DND-41 (cell line): ENCODE data around the gene BEND5.

Experiments used
- ATAC-seq: fragments of 200-7000 bp; cut with Tn5 transposase; 3 replicates; pipeline ENCODE4 v1.9.1; 2021; ENCODE audit warnings: low read depth; ENCODE audit not compliant: insufficient read depth
- DNase-seq: peaks from one replicate; pipeline ENCODE4 v3.0.0-alpha.2; 2020
- H2AFZ ChIP-seq: 2 replicates; pipeline ENCODE4 v1.6.0; 2012; ENCODE audit warnings: low read depth, low read length
- H3K27ac ChIP-seq: 2 replicates; pipeline ENCODE4 v1.5.1; 2012; ENCODE audit warnings: low read length, inconsistent platforms
- H3K27me3 ChIP-seq: fragments of 200-600 bp; sonication (generic); 2 replicates; pipeline ENCODE4 v1.6.0; 2012; ENCODE audit warnings: low read length, mild to moderate bottlenecking, inconsistent platforms; ENCODE audit not compliant: insufficient read depth, poor library complexity
- H3K36me3 ChIP-seq: 2 replicates; pipeline ENCODE4 v1.5.1; 2012; ENCODE audit warnings: low read length, inconsistent platforms; ENCODE audit not compliant: insufficient read depth
- H3K4me1 ChIP-seq: 2 replicates; pipeline ENCODE4 v1.5.1; 2012; ENCODE audit warnings: mild to moderate bottlenecking, low read length; ENCODE audit not compliant: insufficient read depth
- H3K4me2 ChIP-seq: 2 replicates; pipeline ENCODE4 v1.6.0; 2012; ENCODE audit warnings: mild to moderate bottlenecking, moderate library complexity, low read length, inconsistent platforms; ENCODE audit not compliant: insufficient read depth
- H3K4me3 ChIP-seq, 2 experiments: fragments of 200-600 bp in 1 of 2; shearing (Covaris generic) in 1 of 2; 2 replicates each; pipeline ENCODE4 v1.5.1; 2012 to 2016; ENCODE audit warnings: inconsistent platforms in 2 of 2, low read length in 2 of 2, mild to moderate bottlenecking in 2 of 2, low read depth in 1 of 2, moderate library complexity in 1 of 2
- H3K79me2 ChIP-seq: 2 replicates; pipeline ENCODE4 v1.6.0; 2012; ENCODE audit warnings: low read length, inconsistent platforms; ENCODE audit not compliant: insufficient read depth
- H3K9ac ChIP-seq: 2 replicates; pipeline ENCODE4 v1.6.0; 2012; ENCODE audit warnings: low read depth, mild to moderate bottlenecking, inconsistent platforms, low read length, moderate library complexity
- H3K9me3 ChIP-seq: 2 replicates; pipeline ENCODE4 v1.5.1; 2012; ENCODE audit warnings: low read length, moderate library complexity, mild to moderate bottlenecking, inconsistent platforms; ENCODE audit not compliant: insufficient read depth, severe bottlenecking
- H4K20me1 ChIP-seq: 2 replicates; pipeline ENCODE4 v1.6.0; 2012; ENCODE audit warnings: low read length; ENCODE audit not compliant: insufficient read depth
- EZH2 ChIP-seq: IDR thresholded peaks from 3 replicates; pipeline ENCODE4 v1.6.1; 2012; ENCODE audit warnings: borderline replicate concordance, low read depth, mild to moderate bottlenecking, moderate library complexity, low read length, inconsistent platforms; ENCODE audit not compliant: severe bottlenecking
- TF ChIP-seq, protein P1 (sequence below): IDR thresholded peaks from 2 replicates; pipeline ENCODE4 v1.5.1; 2012; ENCODE audit warnings: borderline replicate concordance, low read length, moderate library complexity, mild to moderate bottlenecking; ENCODE audit not compliant: poor library complexity, severe bottlenecking; ENCODE audit errors: extremely low read depth

Gene BEND5

DNA sequence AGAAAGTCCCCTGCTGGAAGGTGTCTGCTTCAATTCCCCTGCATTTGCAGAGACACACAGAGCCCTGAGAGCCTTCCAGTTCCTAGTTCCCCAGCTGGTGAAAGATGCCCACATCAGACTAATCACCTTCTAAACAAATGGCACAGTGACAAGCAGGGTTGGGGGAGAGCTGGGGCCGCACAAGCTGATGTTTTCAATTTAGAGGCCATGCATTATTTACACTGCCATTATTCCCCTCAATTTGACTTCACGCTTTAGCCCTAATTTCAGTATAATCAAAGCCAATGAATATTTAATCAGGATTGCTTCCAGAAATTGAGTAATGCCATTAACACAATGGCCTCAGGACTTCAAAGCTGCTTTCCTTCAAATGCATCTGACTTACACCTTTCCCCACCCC, 81.5 kb downstream of the BEND5 start:
- peaks cover 16% of the 10 kb centered on the region for H3K27me3 ChIP-seq
- ATAC-seq (no peak), DNase-seq (no peak)
- no peak overlapping the region for H3K4me2 ChIP-seq
- H3K9me3 ChIP-seq: no peaks in the 10 kb centered on the region
- H4K20me1 ChIP-seq: no peaks in the 10 kb centered on the region
- no peak overlapping the region for H3K9ac ChIP-seq
- no peak overlapping the region for H3K27ac ChIP-seq
- H2AFZ ChIP-seq: no peak overlapping the region
- no peaks in the 10 kb centered on the region for H3K4me1 ChIP-seq
- H3K79me2 ChIP-seq: no peaks in the 10 kb centered on the region
- TF ChIP-seq EZH2: no peak
- TF ChIP-seq, protein P1, sequence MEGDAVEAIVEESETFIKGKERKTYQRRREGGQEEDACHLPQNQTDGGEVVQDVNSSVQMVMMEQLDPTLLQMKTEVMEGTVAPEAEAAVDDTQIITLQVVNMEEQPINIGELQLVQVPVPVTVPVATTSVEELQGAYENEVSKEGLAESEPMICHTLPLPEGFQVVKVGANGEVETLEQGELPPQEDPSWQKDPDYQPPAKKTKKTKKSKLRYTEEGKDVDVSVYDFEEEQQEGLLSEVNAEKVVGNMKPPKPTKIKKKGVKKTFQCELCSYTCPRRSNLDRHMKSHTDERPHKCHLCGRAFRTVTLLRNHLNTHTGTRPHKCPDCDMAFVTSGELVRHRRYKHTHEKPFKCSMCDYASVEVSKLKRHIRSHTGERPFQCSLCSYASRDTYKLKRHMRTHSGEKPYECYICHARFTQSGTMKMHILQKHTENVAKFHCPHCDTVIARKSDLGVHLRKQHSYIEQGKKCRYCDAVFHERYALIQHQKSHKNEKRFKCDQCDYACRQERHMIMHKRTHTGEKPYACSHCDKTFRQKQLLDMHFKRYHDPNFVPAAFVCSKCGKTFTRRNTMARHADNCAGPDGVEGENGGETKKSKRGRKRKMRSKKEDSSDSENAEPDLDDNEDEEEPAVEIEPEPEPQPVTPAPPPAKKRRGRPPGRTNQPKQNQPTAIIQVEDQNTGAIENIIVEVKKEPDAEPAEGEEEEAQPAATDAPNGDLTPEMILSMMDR: no peak
- no peak overlapping the region for H3K4me3 ChIP-seq
- no peaks in the 10 kb centered on the region for H3K36me3 ChIP-seq

DNA sequence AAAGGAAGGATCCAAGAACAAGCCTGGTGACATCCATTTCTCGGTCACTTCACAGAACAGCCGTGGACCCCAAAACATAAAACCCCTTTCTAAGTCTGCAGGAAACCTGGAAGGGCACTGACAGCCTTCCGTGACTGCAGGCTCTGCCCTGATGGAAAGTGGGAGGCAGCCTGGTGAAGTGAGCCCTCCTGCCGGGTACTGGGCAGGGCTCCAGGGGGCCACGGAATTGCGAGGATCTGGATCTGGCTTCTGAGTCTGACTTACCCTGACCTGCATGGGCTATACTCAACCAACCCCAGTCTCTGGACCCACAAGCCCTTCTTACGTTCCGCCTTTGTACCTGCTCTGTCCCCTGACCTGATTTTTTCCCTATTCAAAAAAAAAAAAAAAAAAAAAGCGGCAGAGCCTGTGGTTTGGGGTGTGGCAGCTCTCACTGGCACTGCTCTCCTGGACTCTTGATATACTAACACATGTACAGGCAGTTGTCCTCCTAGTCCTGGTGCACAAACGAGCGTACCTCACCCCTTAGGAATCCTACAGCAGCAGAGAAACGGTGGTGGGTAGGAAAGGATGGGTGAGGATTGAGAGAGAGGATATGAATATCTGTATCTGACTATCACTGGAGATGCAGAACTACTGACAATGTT, 82.9 kb downstream of the BEND5 start:
- no peaks in the 10 kb centered on the region for H3K36me3 ChIP-seq
- no peaks in the 10 kb centered on the region for H4K20me1 ChIP-seq
- no peak for ATAC-seq
- no peak overlapping the region for H2AFZ ChIP-seq
- H3K27me3 ChIP-seq: peaks cover 15% of the 10 kb centered on the region
- no peaks in the 10 kb centered on the region for H3K4me1 ChIP-seq
- H3K27ac ChIP-seq: no peak overlapping the region
- no peak for TF ChIP-seq EZH2
- TF ChIP-seq, protein P1: no peak
- no peaks in the 10 kb centered on the region for H3K9me3 ChIP-seq
- H3K79me2 ChIP-seq: no peaks in the 10 kb centered on the region
- DNase-seq: no peak
- no peak overlapping the region for H3K9ac ChIP-seq
- H3K4me2 ChIP-seq: no peak overlapping the region
- no peak overlapping the region for H3K4me3 ChIP-seq

DNA sequence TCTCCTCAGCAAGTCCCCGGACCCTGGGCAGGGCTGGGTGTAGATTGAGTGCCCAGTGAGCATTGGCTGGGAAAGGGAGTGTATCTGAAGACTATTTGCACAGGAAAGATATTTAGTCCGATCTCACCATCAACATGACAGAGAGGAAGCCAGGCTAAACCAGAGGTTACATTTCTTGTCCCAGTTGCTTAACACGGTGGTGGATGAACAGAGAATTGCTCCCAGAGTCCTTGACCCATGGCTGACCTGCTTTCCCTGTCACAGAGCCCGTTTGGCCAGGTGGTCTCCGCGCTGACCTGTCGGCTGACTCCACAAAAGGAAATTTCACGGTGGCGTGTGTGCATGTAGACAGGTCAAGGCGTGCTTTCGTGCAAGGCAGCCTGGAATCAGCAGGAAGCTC, 83.5 kb downstream of the BEND5 start:
- Histone ChIP-seq H3K9me3 (no peaks in the 10 kb centered on the region), H3K79me2 (no peaks in the 10 kb centered on the region), H3K36me3 (no peaks in the 10 kb centered on the region), H3K4me3 (no peak overlapping the region), H4K20me1 (no peaks in the 10 kb centered on the region), H3K9ac (no peak overlapping the region), H3K27me3 (peaks cover 15% of the 10 kb centered on the region), H3K27ac (no peak overlapping the region), H2AFZ (no peak overlapping the region), H3K4me2 (no peak overlapping the region), H3K4me1 (no peaks in the 10 kb centered on the region)
- ATAC-seq (no peak), DNase-seq (no peak)
- no peak for TF ChIP-seq EZH2
- TF ChIP-seq, protein P1: no peak
